ENCODE data around the gene NDFIP1. TPM values are rescaled to one million over a fixed set of nuclear protein-coding genes. Genes with fewer than 3 reads are reported as not detected.
A peak's percentile ranks its signal among the peaks of the same experiment; 100 is the strongest.

NDFIP1 gene
- polyA plus RNA-seq, 1 donor (not counting 4 experiments of a cell fraction or from before 2014, with no cell fraction given) = 38.2 TPM

DNA sequence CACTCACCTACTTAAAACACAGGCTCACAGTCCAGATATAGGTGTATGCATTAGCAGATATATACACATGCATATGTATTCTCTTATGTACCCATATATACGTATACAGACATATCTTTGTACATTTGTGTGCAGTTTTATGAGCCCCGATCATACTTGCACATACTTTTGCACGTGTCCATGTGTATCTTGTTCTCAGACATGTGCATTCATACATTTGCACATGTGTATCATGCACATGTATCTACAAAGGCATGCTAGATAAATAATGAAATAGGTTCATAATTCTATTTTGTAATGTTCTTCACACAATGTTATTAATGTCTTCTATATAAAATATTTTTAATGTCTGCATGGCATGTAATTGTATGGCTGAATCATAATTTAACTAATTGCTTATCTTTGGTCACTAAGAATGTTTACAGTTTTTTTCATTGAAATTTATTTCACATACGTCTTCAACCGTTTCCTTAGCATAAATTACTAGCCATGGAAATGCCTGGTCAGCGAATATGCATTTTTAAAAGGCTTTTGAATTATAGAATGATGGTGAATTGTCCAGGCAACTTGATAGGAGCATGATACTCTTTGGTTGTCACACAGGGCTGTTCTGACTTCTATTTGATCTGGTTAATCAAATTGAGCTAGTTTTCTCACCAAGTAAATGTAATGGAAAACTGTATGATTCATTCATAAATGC, 2.6 kb downstream of the NDFIP1 start:
- dilution Hi-C loops (cut with MboI; ENCODE audit: extremely low pct_ligation_motif_present, low sequenced_read_pairs) = no loop called here

DNA sequence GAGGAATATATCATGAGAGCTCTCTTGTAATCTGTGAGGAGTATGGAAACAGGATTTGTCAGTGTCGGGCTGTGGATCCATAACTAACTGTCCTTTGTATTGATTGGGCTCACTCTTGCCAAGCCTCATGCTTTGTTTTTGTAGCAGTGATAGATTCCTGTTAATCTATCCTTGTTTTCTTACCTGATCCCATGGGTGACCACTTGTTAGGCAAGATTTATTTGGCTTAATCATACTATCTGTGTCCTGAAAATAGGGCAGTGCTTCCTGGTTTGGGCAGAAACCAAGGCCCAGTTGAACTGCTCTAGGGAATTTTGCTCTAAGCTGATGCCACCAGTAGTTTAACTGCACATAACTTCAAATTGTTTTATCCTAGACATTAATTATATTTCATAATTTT, 6.1 kb downstream of the NDFIP1 start:
- dilution Hi-C loops (cut with MboI; ENCODE audit: extremely low pct_ligation_motif_present, low sequenced_read_pairs) = no loop called here
- Histone ChIP-seq H3K4me1 (ENCODE audit: control insufficient read depth, extremely low read depth, insufficient read depth, low read length) (peaks cover 16% of the 10 kb centered on the region), H3K9me1 (ENCODE audit: control insufficient read depth, extremely low read depth, insufficient read depth, low read length) (no peaks in the 10 kb centered on the region), H3K4me2 (ENCODE audit: control insufficient read depth, extremely low read depth, insufficient read depth, low read depth, low read length) (no peak overlapping the region), H4K20me1 (ENCODE audit: control insufficient read depth, extremely low read depth, insufficient read depth, low read length) (peaks cover 5% of the 10 kb centered on the region), H3K27me3 (ENCODE audit: control insufficient read depth, extremely low read depth, insufficient read depth, low read length) (no peaks in the 10 kb centered on the region), H3K27ac (ENCODE audit: control insufficient read depth, insufficient read depth, low read length) (no peak overlapping the region), H3K9me3 (ENCODE audit: control insufficient read depth, low read depth, low read length) (no peaks in the 10 kb centered on the region), H3K79me2 (ENCODE audit: control insufficient read depth, insufficient read depth, low read length) (peaks cover 94% of the 10 kb centered on the region), H2AFZ (ENCODE audit: control insufficient read depth, low read length) (no peak overlapping the region), H3K4me3 (ENCODE audit: control insufficient read depth in 2 of 3, extremely low read depth in 1 of 3, insufficient read depth in 2 of 3, low read depth in 1 of 3, low read length in 3 of 3) (no peak overlapping the region), H3K9ac (ENCODE audit: control insufficient read depth, extremely low read depth, insufficient read depth, low read length) (no peak overlapping the region), H3K36me3 (ENCODE audit: control insufficient read depth in 2 of 2, extremely low read depth in 1 of 2, insufficient read depth in 2 of 2, low read length in 2 of 2) (no peaks in the 10 kb centered on the region)
- TF ChIP-seq EZH2 (IDR thresholded peaks at IDR 0.05; ENCODE audit: low read length) = no peak
- TF ChIP-seq, protein P1, sequence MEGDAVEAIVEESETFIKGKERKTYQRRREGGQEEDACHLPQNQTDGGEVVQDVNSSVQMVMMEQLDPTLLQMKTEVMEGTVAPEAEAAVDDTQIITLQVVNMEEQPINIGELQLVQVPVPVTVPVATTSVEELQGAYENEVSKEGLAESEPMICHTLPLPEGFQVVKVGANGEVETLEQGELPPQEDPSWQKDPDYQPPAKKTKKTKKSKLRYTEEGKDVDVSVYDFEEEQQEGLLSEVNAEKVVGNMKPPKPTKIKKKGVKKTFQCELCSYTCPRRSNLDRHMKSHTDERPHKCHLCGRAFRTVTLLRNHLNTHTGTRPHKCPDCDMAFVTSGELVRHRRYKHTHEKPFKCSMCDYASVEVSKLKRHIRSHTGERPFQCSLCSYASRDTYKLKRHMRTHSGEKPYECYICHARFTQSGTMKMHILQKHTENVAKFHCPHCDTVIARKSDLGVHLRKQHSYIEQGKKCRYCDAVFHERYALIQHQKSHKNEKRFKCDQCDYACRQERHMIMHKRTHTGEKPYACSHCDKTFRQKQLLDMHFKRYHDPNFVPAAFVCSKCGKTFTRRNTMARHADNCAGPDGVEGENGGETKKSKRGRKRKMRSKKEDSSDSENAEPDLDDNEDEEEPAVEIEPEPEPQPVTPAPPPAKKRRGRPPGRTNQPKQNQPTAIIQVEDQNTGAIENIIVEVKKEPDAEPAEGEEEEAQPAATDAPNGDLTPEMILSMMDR (optimal IDR thresholded peaks at IDR 0.05 in 1 of 3, IDR thresholded peaks at IDR 0.05 in 1 of 3, conservative IDR thresholded peaks at IDR 0.05 in 1 of 3; ENCODE audit: extremely low read depth in 1 of 3, insufficient read depth in 2 of 3, low read length in 3 of 3) = no peak
- DNase-seq (ENCODE audit: low read depth, low spot score) (no peak), FAIRE-seq (no peak)

More for the DNA sequence above, 2.6 kb downstream of the NDFIP1 start:
- Histone ChIP-seq H3K27me3 (ENCODE audit: control insufficient read depth, extremely low read depth, insufficient read depth, low read length) (no peaks in the 10 kb centered on the region), H3K4me1 (ENCODE audit: control insufficient read depth, extremely low read depth, insufficient read depth, low read length) (peaks cover 16% of the 10 kb centered on the region), H3K79me2 (ENCODE audit: control insufficient read depth, insufficient read depth, low read length) (peaks cover 68% of the 10 kb centered on the region), H3K4me3 (ENCODE audit: control insufficient read depth in 2 of 3, extremely low read depth in 1 of 3, insufficient read depth in 2 of 3, low read depth in 1 of 3, low read length in 3 of 3) (no peak overlapping the region), H3K9ac (ENCODE audit: control insufficient read depth, extremely low read depth, insufficient read depth, low read length) (no peak overlapping the region), H2AFZ (ENCODE audit: control insufficient read depth, low read length) (no peak overlapping the region), H3K9me3 (ENCODE audit: control insufficient read depth, low read depth, low read length) (no peaks in the 10 kb centered on the region), H3K36me3 (ENCODE audit: control insufficient read depth in 2 of 2, extremely low read depth in 1 of 2, insufficient read depth in 2 of 2, low read length in 2 of 2) (no peaks in the 10 kb centered on the region), H4K20me1 (ENCODE audit: control insufficient read depth, extremely low read depth, insufficient read depth, low read length) (no peaks in the 10 kb centered on the region), H3K4me2 (ENCODE audit: control insufficient read depth, extremely low read depth, insufficient read depth, low read depth, low read length) (peak overlapping the region; percentile 94), H3K27ac (ENCODE audit: control insufficient read depth, insufficient read depth, low read length) (no peak overlapping the region), H3K9me1 (ENCODE audit: control insufficient read depth, extremely low read depth, insufficient read depth, low read length) (no peaks in the 10 kb centered on the region)
- FAIRE-seq = no peak
- DNase-seq (ENCODE audit: low read depth, low spot score) = no peak
- no peak for TF ChIP-seq EZH2 (IDR thresholded peaks at IDR 0.05; ENCODE audit: low read length)
- TF ChIP-seq, protein P1 (optimal IDR thresholded peaks at IDR 0.05 in 1 of 3, IDR thresholded peaks at IDR 0.05 in 1 of 3, conservative IDR thresholded peaks at IDR 0.05 in 1 of 3; ENCODE audit: extremely low read depth in 1 of 3, insufficient read depth in 2 of 3, low read length in 3 of 3) = no peak
